Mesothelial cell of epicardium (in vitro differentiated cells): ENCODE data around the gene NARS2. TPM values are rescaled to one million over a fixed set of nuclear protein-coding genes. Genes with fewer than 3 reads are reported as not detected.

Experiments used
- DNase-seq, 2 experiments: peaks; one replicate each; pipeline ENCODE4 v3.0.0; 2021; ENCODE audit warnings: low spot score in 2 of 2; ENCODE audit not compliant: unreplicated experiment in 2 of 2
- H3K27ac Mint-ChIP-seq: 2 replicates; pipeline ENCODE4 v1.8.0; 2021; ENCODE audit warnings: mixed read lengths
- H3K27me3 Mint-ChIP-seq: 2 replicates; pipeline ENCODE4 v1.8.0; 2021; ENCODE audit warnings: low read depth, mixed read lengths
- H3K36me3 Mint-ChIP-seq: 2 replicates; pipeline ENCODE4 v1.8.0; 2021; ENCODE audit warnings: mixed read lengths
- H3K4me1 Mint-ChIP-seq: 2 replicates; pipeline ENCODE4 v1.8.0; 2021; ENCODE audit warnings: mixed read lengths
- H3K4me3 Mint-ChIP-seq: 2 replicates; pipeline ENCODE4 v1.8.0; 2021; ENCODE audit warnings: mild to moderate bottlenecking, moderate library complexity, mixed read lengths
- H3K9me3 Mint-ChIP-seq: 2 replicates; pipeline ENCODE4 v1.8.0; 2021; ENCODE audit warnings: mixed read lengths
- total RNA-seq: library from RNA; stranded (reverse); gene quantifications from 3 replicates; pipeline ENCODE4 v1.2.1, GENCODE V29; 2021
- TF ChIP-seq, protein P1 (sequence below): fragments of 200-600 bp; sonication (generic); IDR thresholded peaks from one replicate; pipeline ENCODE4 v1.5.0; 2021; ENCODE audit warnings: antibody characterized with exemption; ENCODE audit not compliant: unreplicated experiment

The NARS2 gene
- total RNA-seq, 1 donor from 2014 or later = 23.1 TPM

DNA sequence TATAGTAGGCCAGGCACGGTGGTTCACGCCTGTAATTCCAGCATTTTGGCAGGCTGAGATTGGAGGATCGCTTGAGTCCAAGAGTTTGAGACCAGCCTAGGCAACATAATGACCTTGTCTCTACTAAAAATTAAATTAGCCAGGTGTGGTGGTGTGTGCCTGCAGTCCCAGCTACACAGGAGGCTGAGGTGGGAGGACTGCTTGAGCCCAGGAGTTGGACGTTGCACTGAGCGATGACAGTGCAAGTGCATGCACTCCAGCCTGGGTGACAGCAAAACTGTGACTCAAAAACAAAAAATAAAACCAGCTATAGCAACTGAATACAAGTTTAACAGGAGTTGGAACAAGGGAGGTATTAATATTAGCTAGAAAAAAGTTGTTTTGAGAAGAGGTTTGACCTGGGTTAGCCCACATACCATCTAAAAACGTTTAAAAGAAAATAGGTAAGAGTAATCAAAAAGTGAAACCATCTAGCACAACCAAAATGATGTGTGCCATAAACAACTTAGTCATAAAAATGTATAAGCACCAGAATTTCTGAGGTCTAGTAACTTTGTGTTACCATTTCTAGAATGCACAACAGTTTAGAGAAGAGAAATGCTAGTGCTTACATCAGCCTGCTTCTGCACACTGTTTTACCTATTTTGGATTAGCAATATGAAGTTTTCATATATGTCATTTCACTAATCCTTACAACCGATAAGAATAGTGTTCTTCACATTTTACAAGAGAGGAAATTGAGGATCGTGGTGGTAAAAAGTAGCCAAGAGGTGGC lies 26.5 kb downstream of the NARS2 start:
- Mint-ChIP-seq H3K36me3 (peaks cover 29% of the 10 kb centered on the region), H3K9me3 (peaks cover 16% of the 10 kb centered on the region), H3K4me3 (no peak overlapping the region), H3K4me1 (no peaks in the 10 kb centered on the region), H3K27ac (no peak overlapping the region), H3K27me3 (no peaks in the 10 kb centered on the region)
- no peak for DNase-seq
- TF ChIP-seq, protein P1, sequence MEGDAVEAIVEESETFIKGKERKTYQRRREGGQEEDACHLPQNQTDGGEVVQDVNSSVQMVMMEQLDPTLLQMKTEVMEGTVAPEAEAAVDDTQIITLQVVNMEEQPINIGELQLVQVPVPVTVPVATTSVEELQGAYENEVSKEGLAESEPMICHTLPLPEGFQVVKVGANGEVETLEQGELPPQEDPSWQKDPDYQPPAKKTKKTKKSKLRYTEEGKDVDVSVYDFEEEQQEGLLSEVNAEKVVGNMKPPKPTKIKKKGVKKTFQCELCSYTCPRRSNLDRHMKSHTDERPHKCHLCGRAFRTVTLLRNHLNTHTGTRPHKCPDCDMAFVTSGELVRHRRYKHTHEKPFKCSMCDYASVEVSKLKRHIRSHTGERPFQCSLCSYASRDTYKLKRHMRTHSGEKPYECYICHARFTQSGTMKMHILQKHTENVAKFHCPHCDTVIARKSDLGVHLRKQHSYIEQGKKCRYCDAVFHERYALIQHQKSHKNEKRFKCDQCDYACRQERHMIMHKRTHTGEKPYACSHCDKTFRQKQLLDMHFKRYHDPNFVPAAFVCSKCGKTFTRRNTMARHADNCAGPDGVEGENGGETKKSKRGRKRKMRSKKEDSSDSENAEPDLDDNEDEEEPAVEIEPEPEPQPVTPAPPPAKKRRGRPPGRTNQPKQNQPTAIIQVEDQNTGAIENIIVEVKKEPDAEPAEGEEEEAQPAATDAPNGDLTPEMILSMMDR = no peak

GRCh38 chr11:78542007-78542406 lies 32.7 kb downstream of the NARS2 start:
- Mint-ChIP-seq H3K27ac (no peak overlapping the region), H3K4me3 (no peak overlapping the region), H3K4me1 (no peaks in the 10 kb centered on the region), H3K36me3 (peaks cover 32% of the 10 kb centered on the region), H3K27me3 (no peaks in the 10 kb centered on the region), H3K9me3 (peaks cover 4% of the 10 kb centered on the region)
- TF ChIP-seq, protein P1 = no peak
- no peak for DNase-seq

DNA sequence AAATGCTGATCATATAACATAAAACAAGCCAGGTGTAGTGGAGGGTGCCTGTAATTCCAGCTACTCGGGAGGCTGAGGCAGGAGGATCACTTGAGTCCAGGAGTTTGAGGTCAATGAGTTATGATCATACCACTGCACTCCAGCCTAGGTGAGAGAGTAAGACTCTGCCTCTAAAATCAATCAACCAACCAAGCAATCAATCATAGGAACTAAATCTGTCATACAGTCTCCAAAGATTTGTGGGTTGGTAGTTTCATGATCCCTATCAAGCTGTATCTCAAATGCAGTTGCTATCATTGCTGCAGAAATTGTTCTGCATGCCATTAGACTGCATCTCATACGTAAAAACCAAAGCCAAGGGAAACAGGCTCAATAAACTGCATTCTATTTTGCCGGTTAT lies 33.1 kb downstream of the NARS2 start:
- H3K36me3 Mint-ChIP-seq = peaks cover 31% of the 10 kb centered on the region
- H3K9me3 Mint-ChIP-seq = peaks cover 4% of the 10 kb centered on the region
- H3K27me3 Mint-ChIP-seq = no peaks in the 10 kb centered on the region
- TF ChIP-seq, protein P1 = no peak
- H3K4me3 Mint-ChIP-seq = no peak overlapping the region
- no peaks in the 10 kb centered on the region for H3K4me1 Mint-ChIP-seq
- H3K27ac Mint-ChIP-seq = no peak overlapping the region
- no peak for DNase-seq

GRCh38 chr11:78540256-78540655 lies 34.4 kb downstream of the NARS2 start:
- Mint-ChIP-seq H3K9me3 (peaks cover 4% of the 10 kb centered on the region), H3K4me1 (no peaks in the 10 kb centered on the region), H3K27me3 (no peaks in the 10 kb centered on the region), H3K27ac (peak overlapping the region; percentile 16), H3K36me3 (peaks cover 23% of the 10 kb centered on the region), H3K4me3 (no peak overlapping the region)
- TF ChIP-seq, protein P1 = no peak
- DNase-seq = no peak

- DNase-seq = no peak
Observed at GRCh38 chr11:78539506-78539905, 35.2 kb downstream of the NARS2 start.

More at GRCh38 chr11:78539506-78539905, 35.2 kb downstream of the NARS2 start:
- H3K9me3 Mint-ChIP-seq = peaks cover 4% of the 10 kb centered on the region
- peaks cover 22% of the 10 kb centered on the region for H3K36me3 Mint-ChIP-seq
- no peaks in the 10 kb centered on the region for H3K27me3 Mint-ChIP-seq
- H3K4me3 Mint-ChIP-seq = no peak overlapping the region
- no peak overlapping the region for H3K27ac Mint-ChIP-seq
- no peaks in the 10 kb centered on the region for H3K4me1 Mint-ChIP-seq
- TF ChIP-seq, protein P1 = no peak
